GM12878 (cell line): ENCODE results near the gene CHTOP. TPM values are rescaled to one million over a fixed set of nuclear protein-coding genes. Genes with fewer than 3 reads are reported as not detected.
A peak's percentile ranks its signal among the peaks of the same experiment; 100 is the strongest.

Experiments used
- ATAC-seq: fragments of 200-7000 bp; cut with Tn5 transposase; 3 replicates; pipeline ENCODE4 v1.9.1; 2020; ENCODE audit warnings: mild to moderate bottlenecking, moderate library complexity
- BruUV-seq: library from RNA; stranded (reverse); fragments of 400-500 nt; replicated peaks from 2 replicates; lab custom pipeline; 2021; lab: Mats Ljungman, UMichigan
- CTCF ChIA-PET: fragments of 300-600 bp; sonication (Branson Sonifier 250); formaldehyde crosslinking; extraction: SDS; loops from one replicate; lab custom pipeline; 2021; ENCODE audit warnings: inconsistent platforms; lab: Yijun Ruan, JAX
- POLR2A ChIA-PET: fragments of 350-600 bp; formaldehyde crosslinking; extraction: SDS; loops from one replicate; lab custom pipeline; 2021; ENCODE audit warnings: inconsistent platforms; lab: Charles Lee
- RAD21 ChIA-PET: fragments of 300-600 bp; sonication (Branson Sonifier 250); formaldehyde crosslinking; loops from one replicate; lab custom pipeline; 2023; ENCODE audit warnings: antibody characterized with exemption; ENCODE audit not compliant: unreplicated experiment; lab: Charles Lee
- SMC1A ChIA-PET: fragments of 300-600 bp; sonication (Branson Sonifier 250); formaldehyde crosslinking; loops from one replicate; lab custom pipeline; 2023; ENCODE audit not compliant: unreplicated experiment, uncharacterized antibody; lab: Charles Lee
- DNase-seq: peaks from one replicate; pipeline ENCODE4 v3.0.0-alpha.2; 2011; ENCODE audit warnings: low read depth, low spot score
- FAIRE-seq: peaks from 3 replicates; lab custom pipeline; 2011; peaks lifted over from hg19 to GRCh38; lab: Jason Lieb, UNC
- H2AFZ ChIP-seq: 2 replicates; pipeline ENCODE4 v1.6.0; 2011; ENCODE audit warnings: low read depth, low read length, control low read depth; ENCODE audit not compliant: control insufficient read depth
- H3K27ac ChIP-seq: 2 replicates; pipeline ENCODE4 v1.5.1; 2011; ENCODE audit warnings: control low read depth; ENCODE audit not compliant: control insufficient read depth, insufficient read depth
- H3K27me3 ChIP-seq, 2 experiments: replicated peaks in 1 of 2; 2 replicates each; pipeline versions ENCODE4 v1.6.0 to v1.6.1; 2011; ENCODE audit warnings: low read length in 1 of 2; ENCODE audit not compliant: control insufficient read depth in 2 of 2, insufficient read depth in 2 of 2
- H3K36me3 ChIP-seq, 2 experiments: 2 replicates each; pipeline ENCODE4 v1.5.1; 2011; ENCODE audit warnings: low read length in 1 of 2; ENCODE audit not compliant: control insufficient read depth in 2 of 2, insufficient read depth in 2 of 2
- H3K4me1 ChIP-seq: 2 replicates; pipeline ENCODE4 v1.6.1; 2011; ENCODE audit warnings: mild to moderate bottlenecking, low read length, moderate library complexity, mixed read lengths; ENCODE audit not compliant: control insufficient read depth, insufficient read depth
- H3K4me2 ChIP-seq: 2 replicates; pipeline ENCODE4 v1.6.0; 2011; ENCODE audit warnings: control low read depth; ENCODE audit not compliant: control insufficient read depth, insufficient read depth
- H3K4me3 ChIP-seq: fragments of 200-600 bp; sonication (generic); 2 replicates; pipeline ENCODE4 v1.5.1; 2016
- H3K79me2 ChIP-seq: 2 replicates; pipeline ENCODE4 v1.6.0; 2011; ENCODE audit warnings: low read length; ENCODE audit not compliant: control insufficient read depth, insufficient read depth
- H3K9ac ChIP-seq: 2 replicates; pipeline ENCODE4 v1.8.0; 2011; ENCODE audit warnings: low read length, control low read depth, mixed read lengths; ENCODE audit not compliant: control insufficient read depth, insufficient read depth
- H3K9me3 ChIP-seq: replicated peaks from 3 replicates; pipeline ENCODE4 v1.5.1; 2011; ENCODE audit warnings: mild to moderate bottlenecking, low read length; ENCODE audit not compliant: control insufficient read depth, insufficient read depth
- H4K20me1 ChIP-seq: 2 replicates; pipeline ENCODE4 v1.6.0; 2011; ENCODE audit not compliant: control insufficient read depth, insufficient read depth
- CHD2 ChIP-seq: IDR thresholded peaks from 2 replicates; pipeline ENCODE4 v1.6.1; 2011; ENCODE audit warnings: low read depth, low read length, improper control_type of control experiment, borderline replicate concordance
- EED ChIP-seq: sonication (generic); IDR thresholded peaks from 2 replicates; pipeline ENCODE4 v1.6.1; 2016; ENCODE audit warnings: antibody characterized with exemption, low read depth
- EP300 ChIP-seq, 2 experiments: fragments of 150-350 bp in 1 of 2; IDR thresholded peaks; 2 replicates each; pipeline ENCODE4 v1.6.1; 2011 to 2012; ENCODE audit warnings: low read depth in 2 of 2, low read length in 2 of 2, borderline replicate concordance in 1 of 2, improper control_type of control experiment in 1 of 2, inconsistent platforms in 1 of 2; ENCODE audit not compliant: control insufficient read depth in 1 of 2
- MYC ChIP-seq: IDR thresholded peaks from 2 replicates; pipeline ENCODE4 v1.6.1; 2011; ENCODE audit warnings: mild to moderate bottlenecking, low read length, moderate library complexity, inconsistent platforms; ENCODE audit not compliant: insufficient read depth, insufficient replicate concordance, insufficient read length, severe bottlenecking
- NFXL1 ChIP-seq: fragments of 450-650 bp; IDR thresholded peaks from 2 replicates; pipeline ENCODE4 v1.6.1; 2017; ENCODE audit warnings: antibody characterized with exemption, mild to moderate bottlenecking, borderline replicate concordance
- RFX5 ChIP-seq: IDR thresholded peaks from 2 replicates; pipeline ENCODE4 v1.6.1; 2011; ENCODE audit warnings: low read depth, low read length, improper control_type of control experiment
- SMARCA5 ChIP-seq: fragments of 450-650 bp; IDR thresholded peaks from 2 replicates; pipeline ENCODE4 v1.6.1; 2017; ENCODE audit warnings: mild to moderate bottlenecking
- SUPT20H ChIP-seq: IDR thresholded peaks from 2 replicates; pipeline ENCODE4 v1.6.1; 2011; ENCODE audit warnings: low read depth, mild to moderate bottlenecking, low read length, moderate library complexity, borderline replicate concordance; ENCODE audit not compliant: control insufficient read depth
- TCF3 ChIP-seq: IDR thresholded peaks from 2 replicates; pipeline ENCODE4 v1.6.1; 2012; ENCODE audit warnings: low read depth, mild to moderate bottlenecking, low read length, borderline replicate concordance; ENCODE audit not compliant: insufficient read depth
- WRNIP1 ChIP-seq: IDR thresholded peaks from 2 replicates; pipeline ENCODE4 v1.6.1; 2011; ENCODE audit warnings: low read depth, low read length, improper control_type of control experiment, borderline replicate concordance
- YY1 ChIP-seq: IDR thresholded peaks from 2 replicates; pipeline ENCODE4 v1.6.1; 2011; ENCODE audit warnings: low read depth, mild to moderate bottlenecking, low read length
- WGBS: methylation state at CpG from one replicate; pipeline ENCODE4 v1.1.6; 2016; ENCODE audit warnings: low lambda C conversion rate; ENCODE audit not compliant: insufficient replicate concordance, insufficient coverage; ENCODE audit errors: missing lambda C conversion rate; 5-methylcytosine and 5-hydroxymethylcytosine counted together
- in situ Hi-C: fragments of 300-500 bp; cut with MboI; formaldehyde crosslinking; loops from 9 replicates; pipeline ENCODE4 v1.14.3; 2018; ENCODE audit warnings: mixed read lengths
- intact Hi-C: fragments of 100-400 bp; cut with micrococcal nuclease; formaldehyde crosslinking; loops from one replicate; pipeline ENCODE4 v1.14.2; 2022; ENCODE audit not compliant: unreplicated experiment
- polyA plus RNA-seq, 11 experiments: library from polyadenylated mRNA; depleted of rRNA in 4 of 11; unstranded in 6 of 11; stranded (reverse) in 5 of 11; fragments of >200 nt; fragmentation: Nextera tagmentation in 4 of 11; fragmentation: Illumina TruSeq in 1 of 11; extraction: Ambion mirVana in 4 of 11; extraction: Trizol in 1 of 11; gene quantifications; 1 replicate in 1 of 11; 2 replicates in 10 of 11; pipeline versions ENCODE4 v1.2.1 to v1.2.3, GENCODE V29; 2011 to 2016; ENCODE audit warnings: inconsistent platforms in 2 of 11, missing spikeins in 2 of 11, low read depth in 1 of 11
- total RNA-seq, 4 experiments: library from RNA; depleted of rRNA in 3 of 4; stranded (reverse); fragments of >200 nt in 3 of 4; fragmentation: Illumina TruSeq in 1 of 4; extraction: Trizol in 1 of 4; gene quantifications; 2 replicates each; pipeline versions ENCODE4 v1.2.1 to v1.2.3, GENCODE V29; 2013 to 2021
- TF ChIP-seq, protein P1 (sequence below): fragments of 450-650 bp; IDR thresholded peaks from 2 replicates; pipeline ENCODE4 v1.6.1; 2016; ENCODE audit warnings: mild to moderate bottlenecking

The CHTOP gene
- total and polyA plus RNA-seq, 10 of the 15 experiments (the other 5 are each of a cell fraction or from before 2014, with no cell fraction given) = 8.4 to 93.8 (median 52.3) TPM

DNA sequence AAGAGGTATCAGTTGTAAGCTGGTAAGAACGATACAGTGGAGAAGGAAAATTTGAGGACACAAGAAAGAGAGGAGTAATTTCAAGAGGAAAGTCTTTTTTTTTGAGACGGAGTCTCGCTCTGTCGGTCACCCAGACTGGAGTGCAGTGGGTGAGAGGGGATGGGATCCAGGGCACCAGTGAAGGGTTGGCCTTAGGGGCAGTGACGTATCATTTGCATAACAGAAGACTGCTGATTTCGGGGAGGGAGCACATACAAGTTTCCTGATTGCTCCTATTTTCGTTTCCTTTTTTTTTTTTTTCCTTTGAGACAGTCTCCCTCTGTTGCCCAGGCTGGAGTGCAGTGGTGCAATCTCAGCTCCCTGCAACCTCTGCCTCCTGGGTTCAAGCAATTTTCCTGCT is 10.8 kb upstream of the CHTOP start:
- BruUV-seq = no TSS peak
- H3K79me2 ChIP-seq = no peaks in the 10 kb centered on the region
- H3K4me2 ChIP-seq = no peak overlapping the region; the same call in 1 of the 2 replicates
- RAD21 ChIA-PET = interaction anchor here (0.9 kb wide), 1 partner anchor 88 kb away, joined by 3 read pairs; the partner anchor contains the start of gene S100A6
- TF ChIP-seq EED (no peak), NFXL1 (no peak), MYC (no peak), EP300 (IDR thresholded peaks at IDR 0.05; ENCODE audit: borderline replicate concordance in 1 of 2, control insufficient read depth in 1 of 2, low read depth in 2 of 2, low read length in 2 of 2) (no peak), SMARCA5 (no peak), CHD2 (no peak), YY1 (no peak), SUPT20H (no peak), TCF3 (no peak), WRNIP1 (no peak), RFX5 (no peak)
- TF ChIP-seq, protein P1, sequence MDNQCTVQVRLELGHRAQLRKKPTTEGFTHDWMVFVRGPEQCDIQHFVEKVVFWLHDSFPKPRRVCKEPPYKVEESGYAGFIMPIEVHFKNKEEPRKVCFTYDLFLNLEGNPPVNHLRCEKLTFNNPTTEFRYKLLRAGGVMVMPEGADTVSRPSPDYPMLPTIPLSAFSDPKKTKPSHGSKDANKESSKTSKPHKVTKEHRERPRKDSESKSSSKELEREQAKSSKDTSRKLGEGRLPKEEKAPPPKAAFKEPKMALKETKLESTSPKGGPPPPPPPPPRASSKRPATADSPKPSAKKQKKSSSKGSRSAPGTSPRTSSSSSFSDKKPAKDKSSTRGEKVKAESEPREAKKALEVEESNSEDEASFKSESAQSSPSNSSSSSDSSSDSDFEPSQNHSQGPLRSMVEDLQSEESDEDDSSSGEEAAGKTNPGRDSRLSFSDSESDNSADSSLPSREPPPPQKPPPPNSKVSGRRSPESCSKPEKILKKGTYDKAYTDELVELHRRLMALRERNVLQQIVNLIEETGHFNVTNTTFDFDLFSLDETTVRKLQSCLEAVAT = no peak
- no peaks in the 10 kb centered on the region for H3K27me3 ChIP-seq
- H2AFZ ChIP-seq = peak overlapping the region; percentile 42
- FAIRE-seq = no peak
- no peaks in the 10 kb centered on the region for H3K36me3 ChIP-seq
- intact Hi-C loops (no loop called here), in situ Hi-C loops (no loop called here)
- H3K4me3 ChIP-seq = no peak overlapping the region
- ATAC-seq = no peak
- H3K27ac ChIP-seq = no peak overlapping the region
- peaks cover 14% of the 10 kb centered on the region for H3K4me1 ChIP-seq
- no peaks in the 10 kb centered on the region for H3K9me3 ChIP-seq
- H4K20me1 ChIP-seq = no peaks in the 10 kb centered on the region
- no peak overlapping the region for H3K9ac ChIP-seq
- CTCF ChIA-PET = interaction anchor here (1.3 to 3.0 kb wide), 5 partner anchors 9 to 270 kb away, joined by 4 to 14 read pairs (median 8); partner anchors contain the start of gene CHTOP
- POLR2A ChIA-PET = interaction anchor here (0.6 to 1.5 kb wide), 5 partner anchors 8 to 109 kb away, joined by 3 to 6 read pairs (median 3); partner anchors contain the start of gene CHTOP
- DNase-seq = no peak
- WGBS = 62% methylated on average over 6 of the region's 7 CpGs
- SMC1A ChIA-PET = interaction anchor here (0.6 to 2.6 kb wide), 3 partner anchors 49 to 113 kb away, joined by 3 to 12 read pairs (median 3); no protein-coding TSS in a partner anchor
